ENCODE results near the gene CXCL10. TPM values are rescaled to one million over a fixed set of nuclear protein-coding genes. Genes with fewer than 3 reads are reported as not detected.
"Not testable (repeated sequence)": the region's sequence is repeated elsewhere in the genome, so short reads cannot be mapped to it uniquely, and the experiment has no call there.

CXCL10 gene
- polyA plus RNA-seq (ENCODE audit: insufficient read length in 3 of 3): 1 to 10 TPM; 5.2 to 7.0 (median 5.4) TPM

DNA sequence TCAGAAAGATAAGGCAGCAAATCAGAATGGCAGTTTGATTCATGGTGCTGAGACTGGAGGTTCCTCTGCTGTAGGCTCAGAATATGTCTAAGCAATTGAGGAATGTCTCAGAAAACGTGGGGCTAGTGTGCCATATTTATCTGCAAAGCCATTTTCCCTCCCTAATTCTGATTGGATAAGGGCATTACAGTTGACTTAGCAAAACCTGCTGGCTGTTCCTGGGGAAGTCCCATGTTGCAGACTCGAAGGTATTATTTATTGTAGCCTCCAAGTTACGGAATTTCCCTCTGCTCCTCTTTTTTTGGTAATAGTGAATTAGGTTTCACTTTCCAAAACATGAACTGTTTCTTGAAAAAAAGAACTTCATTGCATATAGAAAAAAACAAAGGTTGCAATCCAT is at the start of gene CXCL10:
Gene CXCL10, minus strand, starts transcription at position 109 of the 400 bp plus-strand sequence. Its CDS starts 66 bp downstream, at position 43.
- DNase-seq (ENCODE audit: low read depth in 3 of 3, low spot score in 2 of 3): no peak

DNA sequence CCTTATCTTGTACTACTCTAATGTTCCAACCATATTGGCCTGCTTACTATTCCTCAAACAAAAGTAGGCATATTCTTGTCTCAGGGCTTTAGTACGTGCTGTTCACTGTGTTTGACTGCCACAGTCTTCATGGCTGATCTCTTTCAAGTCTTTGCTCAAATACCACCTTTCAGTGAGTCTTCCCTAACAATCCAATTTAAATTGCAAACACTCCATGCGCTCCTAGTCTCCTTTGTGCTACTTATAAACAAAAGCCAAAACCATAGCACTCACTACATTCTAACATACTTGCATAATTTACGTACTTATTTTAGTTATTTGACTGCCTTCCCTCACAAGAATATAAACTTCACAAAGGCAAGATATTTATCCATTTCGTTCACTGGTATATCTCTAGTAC is 49.5 kb upstream of the CXCL10 start:
- no peak for DNase-seq (ENCODE audit: low read depth in 3 of 3, low spot score in 2 of 3)

DNA sequence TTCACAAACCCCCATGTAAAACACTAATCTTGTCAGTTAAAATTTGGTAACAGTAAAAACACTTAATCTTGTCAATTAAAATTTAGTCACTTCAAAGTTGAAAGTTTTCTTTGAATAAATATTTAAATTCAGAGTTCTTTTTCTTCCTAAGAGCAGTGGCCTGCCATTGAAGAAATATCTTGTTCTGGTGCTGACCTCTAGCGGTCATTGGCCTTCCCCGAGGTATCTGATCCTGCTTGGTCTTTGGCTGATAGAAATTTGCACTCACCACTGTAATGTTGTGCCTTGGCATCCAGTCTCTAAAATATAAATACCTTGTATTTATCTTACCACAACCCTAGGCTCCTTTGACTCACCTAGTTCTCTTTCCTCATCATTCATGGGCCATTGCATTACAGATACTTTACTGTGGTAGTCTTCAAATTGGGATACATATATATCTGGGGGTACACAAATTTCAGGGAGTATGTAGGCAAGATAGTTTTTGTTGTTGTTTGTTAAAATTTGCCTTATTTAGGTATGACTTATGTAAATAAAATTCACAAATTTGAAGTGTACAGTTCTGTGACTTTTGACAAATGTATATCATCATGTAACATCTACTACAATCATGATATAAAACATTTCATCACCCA is 44.5 kb upstream of the CXCL10 start:
- peak; percentile 34 to 61 (median 54) for DNase-seq (ENCODE audit: low read depth in 3 of 3, low spot score in 2 of 3)

DNA sequence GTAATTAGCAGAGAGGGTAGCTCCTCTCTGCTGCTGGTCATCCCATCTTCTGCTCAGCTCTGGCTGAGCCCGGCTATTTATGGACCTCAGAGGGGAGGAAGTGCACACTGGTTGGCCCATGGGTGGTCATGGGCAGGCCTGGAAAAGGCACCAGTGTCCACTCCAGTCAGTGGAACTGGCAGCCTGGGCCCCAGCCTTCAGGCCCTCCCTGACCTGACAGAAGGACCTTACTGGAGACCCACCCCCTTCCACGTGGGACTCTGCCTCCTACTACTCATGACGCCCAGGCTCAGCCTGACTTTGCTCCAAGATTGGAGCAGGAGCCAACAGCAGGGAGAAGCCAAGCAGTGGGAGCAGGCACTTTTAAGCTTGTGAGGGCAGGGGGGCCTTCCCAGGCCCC is 43.2 kb upstream of the CXCL10 start:
- no peak for DNase-seq (ENCODE audit: low read depth in 3 of 3, low spot score in 2 of 3)

DNA sequence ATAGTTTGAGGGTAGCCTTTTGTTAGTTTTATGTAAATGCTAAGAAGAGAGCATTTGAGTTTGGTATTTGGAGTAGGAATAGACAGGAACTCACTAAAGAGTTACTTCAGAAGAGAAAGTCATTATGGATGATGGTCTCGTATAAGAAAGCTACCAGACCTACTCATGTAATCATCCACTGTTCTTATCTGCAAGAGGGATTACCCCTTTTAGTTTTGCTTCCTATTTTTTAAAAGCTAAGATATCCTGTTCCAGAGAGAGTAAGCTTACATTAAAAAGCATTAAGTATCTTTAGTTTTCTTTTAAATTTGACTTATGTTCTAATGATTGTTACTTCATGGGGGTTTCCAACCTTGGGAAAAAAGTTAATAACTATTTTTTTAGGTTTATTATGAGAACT is 38.7 kb upstream of the CXCL10 start:
- no peak for DNase-seq (ENCODE audit: low read depth in 3 of 3, low spot score in 2 of 3)

DNA sequence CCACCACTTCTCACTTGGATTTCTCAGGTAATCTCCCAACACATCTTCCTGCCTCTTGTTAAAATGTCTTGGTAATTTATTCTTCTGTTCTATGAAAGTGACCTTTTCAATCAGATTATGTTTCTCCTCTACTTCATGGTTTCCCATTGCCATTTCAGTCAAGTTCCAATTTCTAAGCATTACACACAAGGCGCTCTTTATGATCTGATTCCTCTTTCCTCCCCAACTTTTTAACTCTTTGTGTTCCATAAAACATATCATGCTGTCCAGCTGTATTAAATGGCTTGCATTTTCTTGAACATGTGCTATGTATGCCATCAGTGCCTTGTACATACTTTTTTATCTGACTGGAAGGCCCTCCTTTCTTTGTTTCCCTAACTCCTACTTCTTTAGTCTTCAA is 38.1 kb upstream of the CXCL10 start:
- DNase-seq (ENCODE audit: low read depth in 3 of 3, low spot score in 2 of 3): no peak

DNA sequence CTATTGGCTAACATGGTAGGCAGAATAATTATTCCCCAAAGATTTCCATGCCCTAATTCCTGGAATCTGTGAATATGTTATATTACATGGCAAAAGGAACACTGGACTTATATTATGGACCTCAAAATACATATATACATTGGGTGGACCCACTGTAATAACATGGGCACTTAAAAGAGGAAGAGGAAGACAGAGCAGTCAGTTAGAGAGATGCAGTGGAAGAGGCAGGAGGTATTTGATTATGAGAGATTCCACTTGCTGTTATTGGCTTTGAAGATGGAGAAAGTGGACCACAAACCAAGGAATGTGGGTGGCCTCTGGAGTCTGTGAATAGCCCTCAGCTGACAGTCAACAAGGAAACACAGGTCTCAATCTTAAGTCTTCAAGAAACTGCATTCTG is 37.2 kb upstream of the CXCL10 start:
- no peak for DNase-seq (ENCODE audit: low read depth in 3 of 3, low spot score in 2 of 3)

DNA sequence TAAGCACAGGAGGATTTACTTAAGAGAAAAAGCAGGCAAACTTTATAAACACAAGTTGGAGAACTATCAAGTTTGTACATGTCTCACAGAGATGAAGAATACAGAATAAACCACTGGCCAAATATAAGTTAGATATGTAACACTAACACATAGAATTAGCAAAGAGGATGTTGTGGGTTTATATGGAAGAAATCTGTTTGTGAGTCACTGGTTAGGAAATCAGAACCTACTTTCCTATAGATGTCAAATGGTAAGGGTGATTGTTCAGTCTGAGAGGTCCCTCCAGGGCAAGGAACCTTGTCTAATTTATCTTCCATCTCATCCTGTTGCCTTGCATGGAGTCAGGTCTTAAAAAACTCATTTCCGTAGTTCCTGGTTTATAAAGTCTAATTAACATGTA is 36.5 kb upstream of the CXCL10 start:
- no peak for DNase-seq (ENCODE audit: low read depth in 3 of 3, low spot score in 2 of 3)

DNA sequence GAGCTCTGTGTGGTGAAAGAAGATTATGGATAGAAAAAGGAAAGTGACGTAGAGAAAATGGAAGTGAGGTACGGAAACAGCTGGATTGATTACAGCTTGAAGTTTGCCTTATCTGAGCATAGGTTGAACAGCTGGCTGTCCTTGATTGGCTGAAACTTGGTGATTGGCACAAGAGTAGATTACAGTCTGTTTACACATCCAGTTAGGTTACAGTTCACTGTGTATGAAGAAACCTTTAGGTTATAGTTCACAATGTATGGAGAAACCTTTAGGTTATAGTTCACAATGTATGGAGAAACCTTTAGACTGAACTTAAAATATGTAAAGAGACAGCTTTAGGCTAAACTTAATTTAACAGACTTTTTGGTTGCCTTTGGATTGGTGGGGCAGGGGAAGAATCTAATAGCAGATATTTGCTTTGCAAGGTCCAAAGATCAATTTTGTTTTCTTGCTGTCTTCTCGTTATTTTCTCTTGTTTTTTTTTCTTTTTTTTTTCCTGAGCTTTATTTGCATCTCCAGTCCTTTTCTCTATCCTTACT is 35.7 kb upstream of the CXCL10 start:
- DNase-seq (ENCODE audit: low read depth in 3 of 3, low spot score in 2 of 3): no peak

DNA sequence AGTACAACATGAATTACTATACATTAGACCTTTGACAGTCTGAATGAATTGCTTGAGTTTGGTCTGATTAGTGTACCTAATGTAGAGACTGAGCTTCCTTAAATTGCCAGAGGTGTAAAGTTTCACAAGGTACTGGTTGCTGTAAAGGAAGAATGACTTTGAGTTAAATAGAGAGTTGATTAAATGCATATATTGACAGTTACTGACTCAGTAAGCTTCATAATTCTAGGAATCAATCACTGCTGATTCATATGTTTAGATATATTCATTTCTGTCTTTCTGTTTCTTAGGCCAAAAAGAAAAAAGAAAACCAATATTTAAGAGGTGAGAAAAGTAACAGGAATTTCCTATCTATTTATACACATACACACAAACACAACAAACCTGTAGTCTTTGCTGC is 35.0 kb upstream of the CXCL10 start:
- no peak for DNase-seq (ENCODE audit: low read depth in 3 of 3, low spot score in 2 of 3)

DNA sequence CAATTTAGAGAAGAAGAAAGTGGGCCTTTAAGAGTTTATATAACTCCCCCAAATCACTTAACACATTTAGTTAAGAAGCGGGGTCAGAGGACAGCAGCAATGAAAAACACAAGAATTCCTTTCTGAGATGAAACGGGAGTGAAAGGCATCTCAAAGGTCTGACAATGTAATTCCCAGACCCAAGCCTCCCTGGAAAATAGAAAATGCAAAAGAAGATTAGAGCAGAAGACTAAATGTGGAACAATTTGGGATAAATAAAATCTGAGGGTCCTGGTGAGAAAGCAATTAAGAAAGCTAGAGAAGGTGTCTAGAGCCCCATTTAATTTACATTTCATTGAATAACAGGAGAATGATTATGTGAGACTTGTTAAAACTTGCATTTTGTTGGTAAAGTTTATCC is 32.1 kb upstream of the CXCL10 start:
- DNase-seq (ENCODE audit: low read depth in 3 of 3, low spot score in 2 of 3): no peak

DNA sequence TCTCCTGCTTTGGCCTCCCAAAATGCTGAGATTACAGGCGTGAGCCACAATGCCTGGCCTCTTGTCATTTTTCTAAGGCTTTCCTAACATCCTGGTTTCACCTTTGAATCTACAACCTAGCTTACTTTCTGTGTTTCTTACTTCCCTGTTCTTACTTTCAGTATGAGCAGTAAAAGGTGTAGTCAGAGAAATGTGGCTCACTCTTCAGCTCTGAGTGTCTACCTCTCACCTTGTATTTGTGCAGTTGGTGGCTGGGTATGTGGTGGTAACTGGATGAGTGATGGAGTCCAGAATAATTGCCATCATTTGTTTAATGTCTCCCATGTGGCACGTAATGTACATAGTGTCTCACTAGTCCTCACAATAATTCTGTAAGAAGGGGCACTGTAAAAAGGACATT is 31.7 kb upstream of the CXCL10 start:
- no peak for DNase-seq (ENCODE audit: low read depth in 3 of 3, low spot score in 2 of 3)

DNA sequence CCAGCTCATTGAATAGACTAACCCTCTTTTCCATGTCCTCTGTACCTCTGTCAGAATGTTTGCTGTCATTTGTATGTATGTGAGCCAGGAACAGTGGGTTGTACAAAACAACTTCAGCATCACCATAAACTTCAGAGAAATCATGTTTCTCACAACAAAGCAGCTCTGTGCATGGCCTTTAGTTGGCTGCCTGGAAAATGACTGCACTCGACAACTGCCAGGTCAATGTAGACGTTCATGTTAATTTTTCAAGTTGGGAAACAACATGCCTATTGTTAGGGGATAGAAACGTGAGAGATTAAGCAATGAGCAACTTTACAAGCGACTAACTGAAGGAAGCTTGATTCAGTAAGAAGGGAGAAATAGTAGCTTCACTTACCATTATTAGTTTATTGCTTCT is 30.4 kb upstream of the CXCL10 start:
- DNase-seq (ENCODE audit: low read depth in 3 of 3, low spot score in 2 of 3): no peak

DNA sequence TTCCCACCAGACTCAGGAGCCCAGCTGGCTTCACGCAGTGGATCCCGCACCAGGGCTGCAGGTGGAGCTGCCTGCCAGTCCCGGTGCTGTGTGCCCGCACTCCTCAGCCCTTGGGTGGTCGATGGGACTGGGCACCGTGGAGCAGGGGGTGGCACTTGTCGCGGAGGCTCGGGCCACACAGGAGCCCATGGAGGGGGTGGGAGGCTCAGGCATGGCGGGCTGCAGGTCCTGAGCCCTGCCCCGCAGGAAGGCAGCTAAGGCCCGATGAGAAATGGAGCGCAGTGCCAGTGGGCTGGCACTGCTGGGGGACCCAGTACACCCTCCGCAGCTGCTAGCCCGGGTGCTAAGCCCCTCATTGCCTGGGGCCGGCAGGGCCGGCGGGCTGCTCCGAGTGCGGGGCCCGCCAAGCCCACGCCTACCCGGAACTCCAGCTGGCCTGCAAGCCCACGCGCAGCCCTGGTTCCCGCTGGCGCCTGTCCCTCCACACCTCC is 27.3 kb upstream of the CXCL10 start:
- DNase-seq (ENCODE audit: low read depth in 3 of 3, low spot score in 2 of 3): not testable (repeated sequence)

DNA sequence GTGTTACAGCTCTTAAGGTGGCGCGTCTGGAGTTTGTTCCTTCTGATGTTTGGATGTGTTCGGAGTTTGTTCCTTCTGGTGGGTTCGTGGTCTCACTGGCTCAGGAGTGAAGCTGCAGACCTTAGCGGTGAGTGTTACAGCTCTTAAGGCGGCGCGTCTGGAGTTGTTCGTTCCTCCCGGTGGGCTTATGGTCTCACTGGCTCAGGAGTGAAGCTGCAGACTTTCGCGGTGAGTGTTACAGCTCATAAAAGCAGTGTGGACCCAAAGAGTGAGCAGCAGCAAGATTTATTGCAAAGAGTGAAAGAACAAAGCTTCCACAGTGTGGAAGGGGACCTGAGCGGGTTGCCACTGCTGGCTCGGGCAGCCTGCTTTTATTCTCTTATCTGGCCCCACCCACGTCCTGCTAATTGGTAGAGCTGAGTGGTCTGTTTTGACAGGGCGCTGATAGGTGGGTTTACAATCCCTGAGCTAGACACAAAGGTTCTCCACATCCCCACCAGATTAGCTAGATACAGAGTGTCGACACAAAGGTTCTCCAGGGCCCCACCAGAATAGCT is 26.6 kb upstream of the CXCL10 start:
- DNase-seq (ENCODE audit: low read depth in 3 of 3, low spot score in 2 of 3): not testable (repeated sequence)

DNA sequence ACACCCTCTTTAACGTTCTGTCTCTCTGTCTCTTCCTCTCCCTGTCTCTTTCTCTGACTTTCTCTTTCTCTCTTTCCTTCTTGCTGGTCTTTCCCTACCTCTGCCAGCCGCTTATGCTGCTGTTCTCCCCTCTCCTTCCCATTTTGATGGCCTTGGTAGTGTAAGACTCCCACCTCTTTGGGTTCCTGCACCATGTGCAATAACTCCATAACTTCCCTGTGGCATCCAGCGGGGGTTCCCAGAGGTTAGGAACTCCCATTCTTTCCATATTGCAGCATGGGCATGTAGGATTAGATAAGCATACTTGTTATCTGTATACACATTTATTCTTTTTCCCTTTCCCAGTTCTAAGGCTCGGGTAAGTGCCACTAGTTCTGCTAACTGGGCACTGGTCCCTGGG is 21.4 kb upstream of the CXCL10 start:
- DNase-seq (ENCODE audit: low read depth in 3 of 3, low spot score in 2 of 3): not testable (repeated sequence)

DNA sequence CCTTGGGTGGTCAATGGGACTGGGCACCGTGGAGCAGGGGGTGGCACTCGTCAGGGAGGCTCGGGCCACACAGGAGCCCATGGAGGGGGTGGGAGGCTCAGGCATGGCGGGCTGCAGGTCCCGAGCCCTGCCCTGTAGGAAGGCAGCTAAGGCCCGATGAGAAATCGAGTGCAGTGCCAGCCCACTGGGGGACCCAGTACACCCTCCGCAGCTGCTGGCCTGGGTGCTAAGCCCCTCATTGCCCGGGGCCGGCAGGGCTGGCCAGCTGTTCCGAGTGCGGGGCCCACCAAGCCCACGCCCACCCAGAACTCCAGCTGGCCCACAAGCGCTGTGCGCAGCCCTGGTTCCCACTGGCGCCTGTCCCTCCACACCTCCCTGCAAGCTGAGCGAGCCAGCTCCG is 20.0 kb upstream of the CXCL10 start:
- DNase-seq (ENCODE audit: low read depth in 3 of 3, low spot score in 2 of 3): not testable (repeated sequence)

DNA sequence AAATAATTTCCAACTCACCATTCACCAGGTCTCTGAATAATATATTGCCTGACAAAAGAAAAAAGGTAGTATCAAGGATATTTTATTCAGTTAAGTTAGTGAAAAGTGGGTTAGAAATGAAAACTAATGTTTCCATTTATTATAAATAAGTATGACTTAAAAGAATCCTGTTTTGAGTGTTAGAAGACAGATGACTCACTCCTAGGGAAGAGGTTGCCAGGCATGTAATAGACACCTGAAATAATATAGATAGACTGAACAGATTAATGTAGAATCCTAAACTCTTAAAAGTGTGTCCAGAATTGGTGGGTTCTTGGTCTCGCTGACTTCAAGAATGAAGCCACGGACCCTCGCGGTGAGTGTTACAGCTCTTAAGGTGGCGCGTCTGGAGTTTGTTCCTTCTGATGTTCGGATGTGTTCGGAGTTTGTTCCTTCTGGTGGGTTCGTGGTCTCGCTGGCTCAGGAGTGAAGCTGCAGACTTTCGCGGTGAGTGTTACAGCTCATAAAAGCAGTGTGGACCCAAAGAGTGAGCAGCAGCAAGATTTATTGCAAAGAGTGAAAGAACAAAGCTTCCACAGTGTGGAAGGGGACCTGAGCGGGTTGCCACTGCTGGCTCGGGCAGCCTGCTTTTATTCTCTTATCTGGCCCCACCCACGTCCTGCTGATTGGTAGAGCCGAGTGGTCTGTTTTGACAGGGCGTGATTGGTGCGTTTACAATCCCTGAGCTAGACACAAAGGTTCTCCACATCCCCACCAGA is 19.1 kb upstream of the CXCL10 start:
- DNase-seq (ENCODE audit: low read depth in 3 of 3, low spot score in 2 of 3): not testable (repeated sequence)

DNA sequence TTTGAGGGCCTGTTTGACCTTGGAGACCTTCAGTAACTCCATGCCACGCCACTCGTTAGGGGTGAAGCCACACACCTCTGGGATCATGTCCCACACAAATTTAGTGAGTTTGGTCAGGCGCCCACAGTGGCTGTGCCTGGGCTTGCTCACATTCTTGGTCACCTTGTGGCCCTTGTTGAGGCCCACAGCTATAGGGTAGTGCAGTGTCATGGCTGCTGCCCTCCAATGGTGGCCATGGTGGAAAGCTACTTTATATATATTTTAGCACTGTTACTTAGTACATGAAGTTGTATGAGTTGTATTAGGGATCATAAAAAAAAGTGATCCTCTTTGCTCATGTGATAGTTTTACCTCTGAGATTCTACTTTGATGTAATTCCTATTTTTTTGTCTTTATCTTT is 13.6 kb upstream of the CXCL10 start:
- no peak for DNase-seq (ENCODE audit: low read depth in 3 of 3, low spot score in 2 of 3)

DNA sequence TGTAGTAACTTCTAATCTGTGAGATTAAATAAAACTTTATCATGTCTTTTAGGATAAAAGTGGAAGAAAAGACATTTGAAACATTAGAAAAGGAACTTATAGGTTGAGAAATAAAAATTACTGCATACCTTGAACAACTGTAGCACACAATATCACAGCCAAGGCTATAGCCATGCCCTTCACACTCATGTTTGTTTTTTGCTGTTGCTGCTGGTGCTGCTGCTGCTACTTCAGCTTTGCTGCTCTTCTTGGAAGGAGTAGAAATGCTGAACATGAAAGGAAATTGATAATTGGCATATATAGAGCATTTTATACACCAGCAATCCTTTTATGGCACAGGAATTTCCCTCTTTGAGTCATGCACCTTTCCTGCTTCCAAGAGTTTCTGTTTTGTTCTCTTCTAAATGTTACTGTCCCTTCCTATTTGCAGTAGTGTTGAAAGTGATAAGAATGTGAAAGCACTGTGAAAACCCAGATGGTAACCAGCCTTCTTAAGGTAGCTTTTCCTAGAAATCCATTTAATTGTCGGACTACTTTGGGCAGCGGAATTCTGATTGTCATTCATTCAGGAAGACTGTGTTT is 12.6 kb upstream of the CXCL10 start, which contains the start of gene CXCL11:
Gene CXCL11, minus strand, starts transcription at position 272 of the 582 bp plus-strand sequence. Its CDS starts 83 bp downstream, at position 189.
- DNase-seq (ENCODE audit: low read depth in 3 of 3, low spot score in 2 of 3): no peak

DNA sequence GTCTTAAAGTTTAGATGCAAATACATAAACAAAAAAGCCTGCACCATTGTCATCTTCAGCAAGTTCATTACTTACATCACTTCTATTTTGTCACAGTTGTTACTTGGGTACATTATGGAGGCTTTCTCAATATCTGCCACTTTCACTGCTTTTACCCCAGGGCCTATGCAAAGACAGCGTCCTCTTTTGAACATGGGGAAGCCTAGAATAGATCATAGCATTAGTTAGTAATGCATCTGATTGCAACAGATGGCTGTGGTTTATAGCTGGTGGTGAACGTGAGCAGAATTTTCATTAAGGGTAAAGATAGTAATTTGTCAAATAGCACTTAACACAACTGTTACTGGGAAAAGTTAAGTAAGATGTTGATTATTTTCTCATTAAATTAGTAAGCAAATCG is 11.8 kb upstream of the CXCL10 start:
- DNase-seq (ENCODE audit: low read depth in 3 of 3, low spot score in 2 of 3): no peak
